T47D (cell line): Measurements from ENCODE around the gene VTCN1.

Source experiments
- DNase-seq, 2 experiments: peaks; one replicate each; pipeline versions ENCODE4 v3.0.0 to v3.0.0-alpha.2; 2011 to 2012; ENCODE audit warnings: low read depth in 1 of 2, low spot score in 1 of 2
- JUND ChIP-seq: IDR thresholded peaks from 2 replicates; pipeline ENCODE4 v1.6.1; 2012; ENCODE audit warnings: low read depth
- in situ Hi-C: cut with HindIII; loops from 2 replicates; pipeline ENCODE4 v1.10.0; 2016; ENCODE audit warnings: low sequenced_read_pairs, low pct_unique_long_range_greater_than_20kb

Gene VTCN1

GRCh38 chr1:117231748-117232373, 21.1 kb upstream of the VTCN1 start:
- in situ Hi-C loops, result no loop called here

DNA sequence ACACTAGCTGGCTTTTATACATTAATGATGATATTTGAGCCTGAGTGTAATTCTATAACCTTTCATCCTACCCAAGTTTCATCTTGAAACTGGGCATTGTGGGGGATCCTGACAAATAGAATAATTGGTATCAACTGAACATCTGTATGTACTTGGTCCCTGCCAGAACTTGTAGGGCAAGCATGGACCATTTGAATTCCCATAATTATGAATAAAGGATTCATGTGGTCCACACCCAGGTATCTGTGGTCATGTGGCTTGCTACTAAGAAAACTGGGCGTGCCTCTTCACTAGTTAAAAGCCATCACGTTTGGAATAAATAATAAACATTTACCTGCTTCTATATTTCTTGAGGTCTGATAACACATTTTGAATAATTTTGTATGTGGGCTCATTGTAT, 20.6 kb upstream of the VTCN1 start:
- in situ Hi-C loops, result no loop called here
- TF ChIP-seq JUND, result no peak
- DNase-seq, result no peak

More at GRCh38 chr1:117231748-117232373, 21.1 kb upstream of the VTCN1 start:
- no peak for DNase-seq
- TF ChIP-seq JUND, result no peak

DNA sequence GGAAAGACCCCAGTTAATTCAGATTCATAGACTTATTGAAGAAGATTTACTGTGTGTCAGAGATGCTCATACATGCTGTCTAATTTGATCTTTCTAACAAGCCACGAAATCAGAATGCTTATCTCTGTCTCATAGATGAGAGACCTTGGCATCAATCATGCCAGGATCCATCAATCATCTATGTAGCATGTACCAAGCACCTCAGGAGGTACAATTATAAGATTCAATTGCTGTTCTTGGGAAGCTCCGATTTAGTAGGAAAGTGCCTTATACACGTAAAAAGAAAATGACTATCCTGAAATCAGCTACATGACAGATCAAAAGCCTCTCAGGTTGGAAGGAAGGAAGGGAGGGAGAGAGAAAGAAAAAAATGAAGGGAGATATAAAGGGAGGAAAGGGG, 18.5 kb upstream of the VTCN1 start:
- no peak for TF ChIP-seq JUND
- no peak for DNase-seq
- in situ Hi-C loops, result no loop called here

DNA sequence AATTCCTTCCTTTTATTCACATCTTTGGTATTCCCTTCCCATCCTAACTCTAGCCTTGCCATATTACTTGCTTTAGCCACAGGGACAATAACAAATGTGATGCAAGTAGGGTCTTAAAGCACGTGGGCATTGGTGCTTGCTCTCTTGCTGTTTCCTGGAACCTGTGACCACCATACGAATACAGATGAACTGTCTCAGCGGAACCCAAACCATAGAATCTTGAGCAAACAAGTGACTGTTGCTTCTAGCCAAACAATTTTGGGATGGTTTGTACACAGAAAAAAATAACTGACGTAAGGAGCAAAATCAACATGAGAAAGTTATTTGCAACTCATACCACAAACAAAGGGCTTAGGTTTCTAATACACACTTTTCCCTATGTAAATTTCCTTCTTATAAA, 15.2 kb upstream of the VTCN1 start:
- TF ChIP-seq JUND, result no peak
- in situ Hi-C loops, result no loop called here
- peak in 1 of 2 experiments; percentile 36 for DNase-seq

- no peak for DNase-seq
- in situ Hi-C loops, result no loop called here
- TF ChIP-seq JUND, result no peak
These were observed 6.0 kb upstream of the VTCN1 start for GRCh38 chr1:117216718-117217117.

DNA sequence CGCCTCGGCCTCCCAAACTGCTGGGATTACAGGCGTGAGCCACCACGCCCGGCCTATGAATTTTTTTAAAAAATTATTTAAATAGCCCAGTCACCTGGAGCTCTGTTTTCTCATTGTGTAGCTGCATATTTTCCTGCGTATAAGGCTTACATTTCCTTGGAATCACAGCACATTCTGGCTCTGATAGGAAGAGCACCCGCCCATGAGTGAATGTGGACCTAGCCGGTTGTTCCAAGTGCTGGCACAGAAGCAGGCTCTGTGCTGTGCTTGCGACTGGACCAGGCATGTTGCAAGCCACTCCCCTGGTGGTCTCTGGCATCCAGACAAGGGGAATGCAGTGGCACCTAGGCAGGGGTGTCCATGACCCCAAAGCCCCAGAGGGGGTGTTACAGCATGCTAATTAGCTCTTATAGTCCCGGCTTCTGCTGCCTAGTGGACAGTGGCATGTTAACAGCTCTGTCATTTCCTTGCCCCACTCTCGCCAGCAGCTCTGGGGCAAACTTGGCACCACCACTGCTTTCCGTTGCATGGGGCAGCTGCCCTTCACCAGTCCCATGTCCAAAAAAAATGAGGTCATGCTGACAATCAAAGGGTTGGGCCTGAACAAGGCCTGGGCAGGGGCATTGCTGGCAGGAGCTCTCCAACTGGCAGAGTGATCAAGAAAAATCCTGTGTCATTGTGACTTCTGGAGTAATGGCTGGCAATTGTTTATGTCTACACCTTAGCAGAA, 5.2 kb upstream of the VTCN1 start:
- peak in 1 of 2 experiments; percentile 34 for DNase-seq
- no peak for TF ChIP-seq JUND
- in situ Hi-C loops, result no loop called here

DNA sequence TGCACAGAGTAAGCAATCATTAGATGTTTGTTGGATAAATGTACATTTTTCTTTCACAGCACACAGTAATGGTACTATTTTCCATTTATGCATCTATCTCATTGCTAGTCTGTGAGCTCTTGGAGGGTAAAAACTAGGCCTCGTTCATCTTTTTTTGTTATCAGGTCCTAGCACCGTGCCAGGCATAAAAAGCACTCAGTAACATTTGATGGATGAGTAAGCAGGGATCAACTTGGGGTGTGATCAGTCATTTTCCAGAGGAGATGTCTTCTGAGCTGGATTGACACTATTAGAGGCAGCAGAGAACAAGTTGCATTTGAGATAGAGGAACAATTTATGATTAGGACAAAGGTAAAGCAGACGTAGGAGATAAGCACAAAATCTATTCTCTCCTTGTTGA, 4.3 kb upstream of the VTCN1 start:
- in situ Hi-C loops, result no loop called here
- TF ChIP-seq JUND, result no peak

DNA sequence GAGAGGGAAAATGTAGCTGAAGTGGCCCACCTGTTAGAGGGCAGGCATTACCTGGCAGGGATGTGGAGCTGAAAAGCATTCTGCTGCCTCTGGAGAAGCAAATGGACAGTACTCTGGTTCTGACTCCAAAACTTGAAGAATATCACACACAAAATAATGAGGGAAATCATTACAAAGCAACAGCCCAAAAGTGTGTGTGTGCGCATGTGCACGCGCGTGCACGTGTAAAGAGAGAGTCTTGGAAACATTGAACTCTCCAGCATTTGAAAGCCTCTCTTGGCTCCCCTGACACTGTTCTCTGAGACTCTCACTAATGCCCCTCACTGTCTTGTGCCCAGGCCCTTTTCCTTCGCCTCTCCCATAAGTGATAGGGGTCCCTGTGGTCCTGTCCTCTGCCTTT, 2.3 kb upstream of the VTCN1 start:
- DNase-seq, result no peak
- no peak for TF ChIP-seq JUND
- in situ Hi-C loops, result no loop called here

More for the DNA sequence above, 4.3 kb upstream of the VTCN1 start:
- no peak for DNase-seq

DNA sequence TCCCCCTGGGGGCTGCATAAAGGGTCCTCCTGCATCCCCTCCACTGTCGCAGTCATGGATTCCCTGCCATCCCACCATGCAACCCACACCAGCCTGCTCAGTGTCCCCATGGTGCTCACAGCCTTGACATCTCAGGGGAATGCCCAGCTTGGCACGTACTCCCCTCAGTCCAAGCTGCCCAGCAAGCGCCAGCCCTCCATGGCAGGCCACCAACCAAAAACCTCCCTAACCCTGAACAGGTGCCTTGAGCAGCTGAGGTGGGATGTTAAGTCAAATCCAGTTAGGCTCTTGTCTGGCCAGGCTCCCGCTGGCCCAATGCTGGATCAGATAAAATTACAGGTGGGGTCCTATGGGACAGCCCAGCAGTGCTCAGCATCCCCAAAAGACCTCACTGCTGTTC, 341 bp downstream of the VTCN1 start:
- no peak for TF ChIP-seq JUND
- DNase-seq, result no peak
- in situ Hi-C loops, result no loop called here

DNA sequence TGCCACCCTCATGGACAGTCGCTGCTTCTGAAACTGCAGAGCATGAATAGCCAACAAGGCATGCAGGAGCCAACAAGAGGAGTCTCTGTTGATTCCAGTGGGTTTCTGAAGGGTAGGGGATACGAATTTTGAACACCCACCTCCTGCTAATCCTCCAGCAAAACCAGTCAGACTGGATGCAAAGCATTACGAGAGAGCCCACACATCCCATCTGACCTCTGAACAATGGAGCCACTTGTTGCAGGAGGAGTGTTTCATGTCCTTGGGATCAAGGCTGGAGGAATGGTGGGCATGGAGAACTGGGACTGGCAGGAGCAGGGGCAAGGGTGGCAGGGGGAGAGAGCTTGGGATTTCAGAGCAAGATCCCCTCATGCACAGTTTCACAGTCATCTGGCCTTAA, 1.6 kb downstream of the VTCN1 start:
- peak in 1 of 2 experiments; percentile 27 for DNase-seq
- TF ChIP-seq JUND, result no peak
- in situ Hi-C loops, result no loop called here

GRCh38 chr1:117208580-117208979, 2.1 kb downstream of the VTCN1 start:
- in situ Hi-C loops, result no loop called here
- DNase-seq, result no peak
- no peak for TF ChIP-seq JUND

DNA sequence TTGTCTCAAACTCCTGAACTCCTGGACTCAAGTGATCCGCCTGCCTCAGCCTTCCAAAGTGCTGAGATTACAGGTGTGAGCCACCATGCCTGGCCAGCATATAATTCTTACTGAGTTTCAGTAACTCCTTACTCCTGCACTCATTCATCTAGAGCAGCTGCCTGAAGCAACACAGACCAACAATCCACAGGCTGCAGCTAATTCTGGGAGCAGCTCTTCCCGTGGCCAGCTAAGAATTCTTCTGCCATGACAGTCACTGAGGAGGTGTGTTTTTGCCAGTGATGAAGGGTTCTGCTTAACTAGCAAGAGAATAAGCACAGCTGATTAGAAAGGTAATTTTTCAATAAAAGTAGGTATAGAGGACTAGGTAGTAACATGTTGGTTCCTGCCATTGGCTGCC, 5.4 kb downstream of the VTCN1 start:
- no peak for TF ChIP-seq JUND
- no peak for DNase-seq
- in situ Hi-C loops, result no loop called here

GRCh38 chr1:117201808-117202207, 8.9 kb downstream of the VTCN1 start:
- in situ Hi-C loops, result no loop called here
- no peak for TF ChIP-seq JUND

More at GRCh38 chr1:117201808-117202207, 8.9 kb downstream of the VTCN1 start:
- no peak for DNase-seq
